ENCODE data around the gene PRR15L.
"Not testable (repeated sequence)": the region's sequence is repeated elsewhere in the genome, so short reads cannot be mapped to it uniquely, and the experiment has no call there.

GRCh38 chr17:47935468-47935867 is 22.2 kb downstream of the PRR15L start:
- not testable (repeated sequence) for TF ChIP-seq CTCF, POLR2A (IDR thresholded peaks at IDR 0.05)

Data from thyroid gland (tissue), 4 donors.